Thoracic aorta endothelial cell (primary cell): Measurements from ENCODE around the gene TNRC6B. TPM values are rescaled to one million over a fixed set of nuclear protein-coding genes. Genes with fewer than 3 reads are reported as not detected.

Experiments
- total RNA-seq: library from RNA; depleted of rRNA; stranded (reverse); fragments of >200 nt; gene quantifications from 2 replicates; pipeline ENCODE4 v1.2.3, GENCODE V29; 2012

Gene TNRC6B, protein sequence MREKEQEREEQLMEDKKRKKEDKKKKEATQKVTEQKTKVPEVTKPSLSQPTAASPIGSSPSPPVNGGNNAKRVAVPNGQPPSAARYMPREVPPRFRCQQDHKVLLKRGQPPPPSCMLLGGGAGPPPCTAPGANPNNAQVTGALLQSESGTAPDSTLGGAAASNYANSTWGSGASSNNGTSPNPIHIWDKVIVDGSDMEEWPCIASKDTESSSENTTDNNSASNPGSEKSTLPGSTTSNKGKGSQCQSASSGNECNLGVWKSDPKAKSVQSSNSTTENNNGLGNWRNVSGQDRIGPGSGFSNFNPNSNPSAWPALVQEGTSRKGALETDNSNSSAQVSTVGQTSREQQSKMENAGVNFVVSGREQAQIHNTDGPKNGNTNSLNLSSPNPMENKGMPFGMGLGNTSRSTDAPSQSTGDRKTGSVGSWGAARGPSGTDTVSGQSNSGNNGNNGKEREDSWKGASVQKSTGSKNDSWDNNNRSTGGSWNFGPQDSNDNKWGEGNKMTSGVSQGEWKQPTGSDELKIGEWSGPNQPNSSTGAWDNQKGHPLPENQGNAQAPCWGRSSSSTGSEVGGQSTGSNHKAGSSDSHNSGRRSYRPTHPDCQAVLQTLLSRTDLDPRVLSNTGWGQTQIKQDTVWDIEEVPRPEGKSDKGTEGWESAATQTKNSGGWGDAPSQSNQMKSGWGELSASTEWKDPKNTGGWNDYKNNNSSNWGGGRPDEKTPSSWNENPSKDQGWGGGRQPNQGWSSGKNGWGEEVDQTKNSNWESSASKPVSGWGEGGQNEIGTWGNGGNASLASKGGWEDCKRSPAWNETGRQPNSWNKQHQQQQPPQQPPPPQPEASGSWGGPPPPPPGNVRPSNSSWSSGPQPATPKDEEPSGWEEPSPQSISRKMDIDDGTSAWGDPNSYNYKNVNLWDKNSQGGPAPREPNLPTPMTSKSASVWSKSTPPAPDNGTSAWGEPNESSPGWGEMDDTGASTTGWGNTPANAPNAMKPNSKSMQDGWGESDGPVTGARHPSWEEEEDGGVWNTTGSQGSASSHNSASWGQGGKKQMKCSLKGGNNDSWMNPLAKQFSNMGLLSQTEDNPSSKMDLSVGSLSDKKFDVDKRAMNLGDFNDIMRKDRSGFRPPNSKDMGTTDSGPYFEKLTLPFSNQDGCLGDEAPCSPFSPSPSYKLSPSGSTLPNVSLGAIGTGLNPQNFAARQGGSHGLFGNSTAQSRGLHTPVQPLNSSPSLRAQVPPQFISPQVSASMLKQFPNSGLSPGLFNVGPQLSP (N-terminal part only)
- total RNA-seq, result 28.9 and 37.9 TPM in 2 replicates

DNA sequence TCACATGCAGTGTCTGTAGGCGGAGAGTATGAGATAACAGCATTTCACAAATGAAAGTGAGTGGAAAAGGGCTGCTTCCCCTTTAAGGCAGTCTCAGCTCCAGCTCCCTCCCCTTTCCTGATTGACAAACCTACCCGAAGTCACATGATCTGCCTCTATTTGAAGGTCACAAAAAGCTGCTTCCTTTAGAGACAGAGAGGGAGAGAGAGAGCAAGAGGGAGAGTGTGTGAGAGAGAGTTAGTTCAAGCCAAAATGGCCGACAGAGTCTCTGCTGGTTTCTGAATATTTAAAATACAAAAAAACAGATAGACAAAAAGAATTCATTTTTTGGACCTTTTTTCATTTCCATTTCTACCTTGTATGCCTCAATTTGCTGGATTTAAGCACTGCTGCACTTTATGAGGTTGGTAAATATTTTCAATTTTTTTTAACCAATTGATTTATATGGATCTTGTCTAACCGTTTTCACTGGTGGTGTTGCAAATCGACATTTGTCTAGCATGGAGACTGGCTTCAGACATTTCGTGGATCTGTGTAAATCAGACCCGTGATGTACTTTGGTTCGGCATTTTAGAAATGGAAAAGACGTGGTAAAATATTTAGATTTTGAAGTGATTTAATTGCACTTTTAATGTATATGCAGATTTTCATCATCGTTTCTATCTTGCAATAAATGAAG is at the start of gene TNRC6B:
TSS of gene TNRC6B (plus strand) at position 188 of the 679 bp plus-strand sequence. CDS start at position 399, 211 bp downstream.

DNA sequence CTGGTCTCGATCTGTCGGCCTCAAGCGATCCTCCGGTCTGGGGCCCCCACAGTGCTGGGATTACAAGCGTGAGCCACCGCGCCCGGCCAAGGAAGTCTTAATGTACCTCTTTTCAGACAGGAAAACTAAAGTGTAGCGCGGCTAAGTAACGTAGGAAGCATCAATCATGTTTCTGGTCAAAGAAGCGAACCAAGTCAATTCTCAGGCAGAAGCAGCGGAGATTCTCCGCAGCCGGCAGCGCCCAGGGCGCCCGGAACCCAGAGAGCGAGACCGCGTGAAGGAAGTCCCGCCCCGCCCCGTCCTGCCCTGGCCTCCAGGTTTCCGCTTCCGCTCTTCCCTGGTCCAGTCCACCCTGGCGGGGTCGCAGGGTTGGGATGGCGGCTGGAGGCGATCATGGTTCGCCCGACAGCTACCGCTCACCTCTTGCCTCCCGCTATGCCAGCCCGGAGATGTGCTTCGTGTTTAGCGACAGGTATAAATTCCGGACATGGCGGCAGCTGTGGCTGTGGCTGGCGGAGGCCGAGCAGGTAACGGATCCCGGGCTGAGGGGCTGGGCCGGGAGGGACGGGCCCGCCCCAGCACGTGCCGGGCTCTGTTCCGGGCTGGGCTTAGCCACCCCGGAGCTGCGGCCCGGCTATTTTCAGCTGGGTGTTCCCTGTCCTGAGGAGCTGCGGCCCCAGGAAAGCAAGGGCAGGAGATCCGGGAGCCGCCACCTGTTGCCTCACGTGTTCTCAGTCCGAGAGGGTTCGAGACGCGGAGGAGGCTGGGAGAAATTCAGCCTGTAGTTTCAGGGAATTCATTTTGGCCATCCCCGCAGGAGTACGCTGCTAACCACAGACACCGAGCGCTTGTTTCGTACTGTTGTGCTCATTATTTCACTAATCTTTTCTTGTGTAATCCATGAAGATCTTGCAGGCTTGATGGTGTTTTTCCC is 168.7 kb downstream of the TNRC6B start, which contains the start of gene ADSL:
TSS of gene ADSL (plus strand) at position 316 of the 934 bp plus-strand sequence. CDS start at position 375, 59 bp downstream.

Other genes starting within 250 kb of the TNRC6B start
- not detected in 2 replicates for gene TMA7B, start 217.5 kb upstream of the TNRC6B start, total RNA-seq
- not detected in 2 replicates for gene FAM83F, start 183.0 kb upstream of the TNRC6B start, total RNA-seq
- gene ADSL, start 168.6 kb downstream of the TNRC6B start, total RNA-seq, result 161 and 195 TPM in 2 replicates
- gene SGSM3, start 192.7 kb downstream of the TNRC6B start, total RNA-seq, result 39.8 and 51.1 TPM in 2 replicates